IMR-90 (cell line): ENCODE measurements around the gene DMD. TPM values are rescaled to one million over a fixed set of nuclear protein-coding genes. Genes with fewer than 3 reads are reported as not detected.

Experiments
- ATAC-seq: fragments of 200-7000 bp; cut with Tn5 transposase; 2 replicates; pipeline ENCODE4 v1.9.1; 2020; ENCODE audit warnings: low read depth, mild to moderate bottlenecking, moderate library complexity
- BruUV-seq: library from RNA; stranded (reverse); fragments of 400-500 nt; replicated peaks from 2 replicates; lab custom pipeline; 2021; lab: Mats Ljungman, UMichigan
- CTCF ChIA-PET: fragments of 300-600 bp; formaldehyde crosslinking; extraction: SDS; loops from one replicate; lab custom pipeline; 2021; ENCODE audit warnings: antibody characterized with exemption; lab: Yijun Ruan, JAX
- POLR2A ChIA-PET: fragments of 300-600 bp; sonication (Branson Sonifier 250); formaldehyde crosslinking; loops from one replicate; lab custom pipeline; 2022; ENCODE audit warnings: antibody characterized with exemption; ENCODE audit not compliant: unreplicated experiment; lab: Charles Lee
- DNase-seq: peaks from one replicate; pipeline ENCODE4 v3.0.0; 2013
- H2AFZ ChIP-seq: replicated peaks from 2 replicates; pipeline ENCODE3; 2013; ENCODE audit warnings: low read length, mild to moderate bottlenecking; ENCODE audit not compliant: poor library complexity
- H2AK5ac ChIP-seq: 2 replicates; pipeline ENCODE4 v1.6.1; 2013; ENCODE audit warnings: low read depth, low read length, inconsistent platforms
- H2AK9ac ChIP-seq: replicated peaks from 2 replicates; pipeline ENCODE3; 2013; ENCODE audit warnings: mild to moderate bottlenecking, low read depth, low read length, moderate library complexity; ENCODE audit not compliant: poor library complexity
- H2BK120ac ChIP-seq: 2 replicates; pipeline ENCODE4 v1.6.1; 2013; ENCODE audit warnings: low read depth, low read length, inconsistent platforms
- H2BK15ac ChIP-seq: 3 replicates; pipeline ENCODE4 v1.6.1; 2013; ENCODE audit warnings: low read depth, low read length, inconsistent platforms
- H2BK20ac ChIP-seq: 2 replicates; pipeline ENCODE4 v1.6.1; 2013; ENCODE audit warnings: low read depth, mild to moderate bottlenecking, inconsistent platforms, low read length, moderate library complexity
- H2BK5ac ChIP-seq: 2 replicates; pipeline ENCODE4 v1.6.1; 2013; ENCODE audit warnings: mild to moderate bottlenecking, low read depth, low read length, inconsistent platforms; ENCODE audit not compliant: poor library complexity, severe bottlenecking
- H3K14ac ChIP-seq: replicated peaks from 2 replicates; pipeline ENCODE4 v1.6.1; 2013; ENCODE audit warnings: low read depth, low read length, inconsistent platforms
- H3K18ac ChIP-seq: 2 replicates; pipeline ENCODE4 v1.6.1; 2013; ENCODE audit warnings: low read depth, low read length, control low read depth
- H3K23ac ChIP-seq: 2 replicates; pipeline ENCODE4 v1.6.1; 2013; ENCODE audit warnings: low read depth, low read length, inconsistent platforms
- H3K27ac ChIP-seq: 2 replicates; pipeline ENCODE4 v1.5.1; 2013; ENCODE audit warnings: mild to moderate bottlenecking, control low read depth, low read length; ENCODE audit not compliant: insufficient read depth
- H3K27me3 ChIP-seq: 2 replicates; pipeline ENCODE4 v1.6.1; 2013; ENCODE audit warnings: low read length; ENCODE audit not compliant: control insufficient read depth, insufficient read depth
- H3K36me3 ChIP-seq: 2 replicates; pipeline ENCODE4 v1.6.1; 2013; ENCODE audit warnings: low read length, mixed read lengths; ENCODE audit not compliant: control insufficient read depth, insufficient read depth
- H3K4ac ChIP-seq: 2 replicates; pipeline ENCODE4 v1.6.1; 2013; ENCODE audit warnings: low read depth, low read length, inconsistent platforms
- H3K4me1 ChIP-seq: 2 replicates; pipeline ENCODE4 v1.6.1; 2013; ENCODE audit warnings: low read length, mixed read lengths; ENCODE audit not compliant: control insufficient read depth, insufficient read depth
- H3K4me2 ChIP-seq: 2 replicates; pipeline ENCODE4 v1.6.1; 2013; ENCODE audit warnings: low read depth, mild to moderate bottlenecking, control low read depth, low read length, moderate library complexity
- H3K4me3 ChIP-seq: 2 replicates; pipeline ENCODE4 v1.5.1; 2013; ENCODE audit warnings: low read depth, mild to moderate bottlenecking, control low read depth, low read length, moderate library complexity; ENCODE audit not compliant: insufficient read depth
- H3K56ac ChIP-seq: 2 replicates; pipeline ENCODE4 v1.6.1; 2013; ENCODE audit warnings: low read length, inconsistent platforms; ENCODE audit not compliant: insufficient read depth; ENCODE audit errors: extremely low read depth
- H3K79me1 ChIP-seq, 2 experiments: 2 replicates each; pipeline ENCODE4 v1.6.1; 2013; ENCODE audit warnings: low read length in 2 of 2, inconsistent platforms in 1 of 2, low read depth in 1 of 2
- H3K9ac ChIP-seq: 2 replicates; pipeline ENCODE4 v1.6.1; 2013; ENCODE audit warnings: low read depth, low read length, control low read depth
- H3K9me1 ChIP-seq: 2 replicates; pipeline ENCODE4 v1.6.1; 2013; ENCODE audit warnings: low read length, inconsistent platforms; ENCODE audit not compliant: insufficient read depth
- H3K9me3 ChIP-seq: 2 replicates; pipeline ENCODE4 v1.6.1; 2013; ENCODE audit warnings: low read length; ENCODE audit not compliant: control insufficient read depth, insufficient read depth
- H4K20me1 ChIP-seq: 2 replicates; pipeline ENCODE4 v1.6.1; 2013; ENCODE audit warnings: low read length, inconsistent platforms; ENCODE audit not compliant: insufficient read depth
- H4K5ac ChIP-seq: 2 replicates; pipeline ENCODE4 v1.6.1; 2013; ENCODE audit warnings: mild to moderate bottlenecking, low read depth, low read length, control low read depth
- H4K8ac ChIP-seq, 2 experiments: 2 replicates each; pipeline ENCODE4 v1.6.1; 2013; ENCODE audit warnings: low read depth in 2 of 2, low read length in 2 of 2, control low read depth in 1 of 2, inconsistent platforms in 1 of 2
- H4K91ac ChIP-seq: 2 replicates; pipeline ENCODE4 v1.6.1; 2013; ENCODE audit warnings: low read depth, low read length, inconsistent platforms; ENCODE audit not compliant: insufficient read depth
- BHLHE40 ChIP-seq: fragments of 150-350 bp; IDR thresholded peaks from 2 replicates; pipeline ENCODE4 v1.6.1; 2016; ENCODE audit warnings: mild to moderate bottlenecking, low read depth, low read length
- CHD1 ChIP-seq: IDR thresholded peaks from 2 replicates; pipeline ENCODE4 v1.6.1; 2012; ENCODE audit warnings: low read depth, low read length, improper control_type of control experiment
- WGBS, 2 experiments: methylation state at CpG; one replicate each; pipeline versions ENCODE4 v1.1.5 to v1.1.7; 2013; ENCODE audit warnings: missing lambda C conversion rate in 2 of 2; ENCODE audit not compliant: insufficient read length in 1 of 2; ENCODE audit errors: extremely low coverage in 2 of 2; 5-methylcytosine and 5-hydroxymethylcytosine counted together
- dilution Hi-C: fragments of 300-500 bp; cut with HindIII; formaldehyde crosslinking; loops from one replicate; pipeline ENCODE4 v1.14.3; 2018; ENCODE audit warnings: low sequenced_read_pairs; ENCODE audit not compliant: unreplicated experiment
- in situ Hi-C: fragments of 300-500 bp; cut with MboI; formaldehyde crosslinking; loops from 3 replicates; pipeline ENCODE4 v1.14.3; 2019; ENCODE audit warnings: low sequenced_read_pairs, inconsistent platforms, mixed read lengths
- intact Hi-C: fragments of 100-400 bp; cut with micrococcal nuclease; formaldehyde crosslinking; loops from 2 replicates; pipeline ENCODE4 v1.10.0; 2022
- polyA plus RNA-seq, 3 experiments: library from polyadenylated mRNA; depleted of rRNA; stranded (reverse); fragments of >200 nt; gene quantifications; 2 replicates each; pipeline ENCODE4 v1.2.3, GENCODE V29; 2012; ENCODE audit warnings: low replicate concordance in 1 of 3
- total RNA-seq: library from RNA; depleted of rRNA; stranded (reverse); fragments of >200 nt; gene quantifications from 2 replicates; pipeline ENCODE4 v1.2.3, GENCODE V29; 2012
- TF ChIP-seq, protein P1 (sequence below): fragments of 150-350 bp; IDR thresholded peaks from 2 replicates; pipeline ENCODE4 v1.6.1; 2016; ENCODE audit warnings: low read depth, mild to moderate bottlenecking, low read length, moderate library complexity, borderline replicate concordance

The DMD gene
- total and polyA plus RNA-seq, 2 of the 4 experiments (the other 2 are of a cell fraction): 6.6 to 11.8 TPM

- Histone ChIP-seq H2AK9ac (no peak overlapping the region), H4K20me1 (no peaks in the 10 kb centered on the region), H4K8ac (no peak overlapping the region), H3K4me1 (no peaks in the 10 kb centered on the region), H4K5ac (no peak overlapping the region), H3K18ac (no peak overlapping the region), H2AFZ (no peak overlapping the region), H3K14ac (no peak overlapping the region), H3K27ac (no peak overlapping the region), H2AK5ac (no peak overlapping the region), H3K9me1 (no peaks in the 10 kb centered on the region), H4K91ac (no peak overlapping the region), H3K79me1 (no peaks in the 10 kb centered on the region), H3K27me3 (no peaks in the 10 kb centered on the region; the same call in 1 of the 2 replicates), H2BK15ac (no peak overlapping the region), H3K4me3 (no peak overlapping the region), H3K4ac (no peak overlapping the region), H3K9me3 (no peaks in the 10 kb centered on the region), H2BK120ac (no peak overlapping the region), H2BK20ac (no peak overlapping the region), H3K23ac (no peak overlapping the region), H3K9ac (no peak overlapping the region), H3K4me2 (no peak overlapping the region), H3K36me3 (no peaks in the 10 kb centered on the region), H3K56ac (no peak overlapping the region), H2BK5ac (no peak overlapping the region)
- ChIA-PET POLR2A (no interaction called here), CTCF (interaction anchor here (1.2 kb wide), 1 partner anchor 624 kb away, joined by 3 read pairs; no protein-coding TSS in a partner anchor)
- WGBS, 2 experiments: 33% methylated on average over 1 of the region's 2 CpGs; no CpG with 5 or more reads in 1 of the 2 experiments
- in situ Hi-C loops: no loop called here
- intact Hi-C loops: no loop called here
- DNase-seq (no peak), ATAC-seq (no peak)
- TF ChIP-seq BHLHE40 (no peak), CHD1 (no peak)
- TF ChIP-seq, protein P1, sequence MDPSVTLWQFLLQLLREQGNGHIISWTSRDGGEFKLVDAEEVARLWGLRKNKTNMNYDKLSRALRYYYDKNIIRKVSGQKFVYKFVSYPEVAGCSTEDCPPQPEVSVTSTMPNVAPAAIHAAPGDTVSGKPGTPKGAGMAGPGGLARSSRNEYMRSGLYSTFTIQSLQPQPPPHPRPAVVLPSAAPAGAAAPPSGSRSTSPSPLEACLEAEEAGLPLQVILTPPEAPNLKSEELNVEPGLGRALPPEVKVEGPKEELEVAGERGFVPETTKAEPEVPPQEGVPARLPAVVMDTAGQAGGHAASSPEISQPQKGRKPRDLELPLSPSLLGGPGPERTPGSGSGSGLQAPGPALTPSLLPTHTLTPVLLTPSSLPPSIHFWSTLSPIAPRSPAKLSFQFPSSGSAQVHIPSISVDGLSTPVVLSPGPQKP: no peak
- dilution Hi-C loops: no loop called here
- BruUV-seq: no TSS peak
These were observed 1550.0 kb downstream of the DMD start for GRCh38 chrX:31661280-31661810.
